Ishikawa (cell line): ENCODE data around the gene CHRM5.

Experiments used
- CEBPB ChIP-seq: IDR thresholded peaks from 2 replicates; pipeline ENCODE4 v1.6.1; 2012
- CREB1 ChIP-seq: IDR thresholded peaks from 2 replicates; pipeline ENCODE4 v1.6.1; 2012; ENCODE audit warnings: low read depth
- EGR1 ChIP-seq: IDR thresholded peaks from 2 replicates; pipeline ENCODE4 v1.6.1; 2012
- EP300 ChIP-seq: IDR thresholded peaks from 2 replicates; pipeline ENCODE4 v1.6.1; 2012; ENCODE audit warnings: borderline replicate concordance
- FOXM1 ChIP-seq: IDR thresholded peaks from 2 replicates; pipeline ENCODE4 v1.6.1; 2012; ENCODE audit warnings: low read depth, borderline replicate concordance
- MAX ChIP-seq: IDR thresholded peaks from 2 replicates; pipeline ENCODE4 v1.6.1; 2012
- NFIC ChIP-seq: IDR thresholded peaks from 2 replicates; pipeline ENCODE4 v1.6.1; 2012
- RAD21 ChIP-seq: IDR thresholded peaks from 2 replicates; pipeline ENCODE4 v1.6.1; 2012; ENCODE audit warnings: low read depth
- REST ChIP-seq: IDR thresholded peaks from 2 replicates; pipeline ENCODE4 v1.6.1; 2012; ENCODE audit warnings: low read depth, mild to moderate bottlenecking
- TAF1 ChIP-seq: IDR thresholded peaks from 2 replicates; pipeline ENCODE4 v1.6.1; 2012; ENCODE audit warnings: low read depth, mild to moderate bottlenecking
- TCF12 ChIP-seq: IDR thresholded peaks from 2 replicates; pipeline ENCODE4 v1.6.1; 2012; ENCODE audit warnings: low read depth
- TEAD4 ChIP-seq: IDR thresholded peaks from 2 replicates; pipeline ENCODE4 v1.6.1; 2012
- USF1 ChIP-seq: IDR thresholded peaks from 2 replicates; pipeline ENCODE4 v1.6.1; 2012
- YY1 ChIP-seq: IDR thresholded peaks from 2 replicates; pipeline ENCODE4 v1.6.1; 2012; ENCODE audit warnings: low read depth
- ZBTB7A ChIP-seq: IDR thresholded peaks from 2 replicates; pipeline ENCODE4 v1.6.1; 2012; ENCODE audit warnings: low read depth

Gene CHRM5

GRCh38 chr15:34019369-34019990 lies 51.2 kb downstream of the CHRM5 start:
- TF ChIP-seq MAX (no peak), TEAD4 (no peak), ZBTB7A (no peak), REST (no peak), CEBPB (no peak), EP300 (no peak), NFIC (no peak), CREB1 (no peak), USF1 (no peak), FOXM1 (no peak), TCF12 (no peak), YY1 (no peak), TAF1 (no peak), EGR1 (no peak), RAD21 (no peak)

GRCh38 chr15:34023907-34024306 lies 55.6 kb downstream of the CHRM5 start:
- TF ChIP-seq TEAD4, result no peak
- no peak for TF ChIP-seq TCF12
- no peak for TF ChIP-seq EP300
- TF ChIP-seq CEBPB, result no peak
- TF ChIP-seq EGR1, result no peak

GRCh38 chr15:34025252-34025651 lies 57.0 kb downstream of the CHRM5 start:
- TF ChIP-seq FOXM1 (no peak), USF1 (no peak), TEAD4 (no peak), EP300 (no peak), MAX (no peak), TCF12 (no peak), TAF1 (no peak), YY1 (no peak), EGR1 (no peak), CEBPB (no peak), CREB1 (no peak), REST (no peak), ZBTB7A (no peak), RAD21 (no peak), NFIC (no peak)

- no peak for TF ChIP-seq FOXM1
- TF ChIP-seq TAF1, result no peak
Measured at GRCh38 chr15:34027606-34028005, 59.3 kb downstream of the CHRM5 start.

GRCh38 chr15:34031987-34032760 lies 63.9 kb downstream of the CHRM5 start:
- TF ChIP-seq TAF1 (no peak), NFIC (no peak), MAX (no peak), USF1 (no peak), RAD21 (no peak), YY1 (no peak), TEAD4 (no peak), ZBTB7A (no peak), TCF12 (no peak), REST (no peak), EP300 (no peak), FOXM1 (no peak), EGR1 (no peak)
